Calu3 (cell line): ENCODE results near the gene HSPA12B. TPM values are rescaled to one million over a fixed set of nuclear protein-coding genes. Genes with fewer than 3 reads are reported as not detected.

Source experiments
- BruUV-seq: library from RNA; stranded (reverse); fragments of 400-500 nt; replicated peaks from 2 replicates; lab custom pipeline; 2021; lab: Mats Ljungman, UMichigan
- CTCF ChIA-PET: fragments of 300-600 bp; sonication (Branson Sonifier 250); formaldehyde crosslinking; loops from one replicate; lab custom pipeline; 2022; ENCODE audit warnings: antibody characterized with exemption; lab: Charles Lee
- DNase-seq: peaks from one replicate; pipeline ENCODE4 v3.0.0; 2022
- H3K27ac Mint-ChIP-seq: one replicate; pipeline ENCODE4 v1.8.0; 2022; ENCODE audit warnings: mixed read lengths; ENCODE audit not compliant: unreplicated experiment
- H3K27me3 Mint-ChIP-seq: one replicate; pipeline ENCODE4 v1.8.0; 2022; ENCODE audit warnings: mixed read lengths; ENCODE audit not compliant: unreplicated experiment
- H3K36me3 Mint-ChIP-seq: one replicate; pipeline ENCODE4 v1.8.0; 2022; ENCODE audit warnings: mild to moderate bottlenecking, moderate library complexity, mixed read lengths; ENCODE audit not compliant: insufficient read depth, unreplicated experiment
- H3K4me1 Mint-ChIP-seq: one replicate; pipeline ENCODE4 v1.8.0; 2022; ENCODE audit warnings: mild to moderate bottlenecking, low read depth, mixed read lengths; ENCODE audit not compliant: unreplicated experiment
- H3K4me3 Mint-ChIP-seq: one replicate; pipeline ENCODE4 v1.8.0; 2022; ENCODE audit warnings: mild to moderate bottlenecking, low read depth, moderate library complexity, mixed read lengths; ENCODE audit not compliant: unreplicated experiment
- H3K9me3 Mint-ChIP-seq: one replicate; pipeline ENCODE4 v1.8.0; 2022; ENCODE audit warnings: low read depth, mixed read lengths; ENCODE audit not compliant: unreplicated experiment
- CTCF ChIP-seq: fragments of 200-600 bp; IDR thresholded peaks from one replicate; pipeline ENCODE4 v1.8.0; 2022; ENCODE audit warnings: antibody characterized with exemption; ENCODE audit not compliant: unreplicated experiment
- intact Hi-C: fragments of 100-400 bp; cut with micrococcal nuclease; formaldehyde crosslinking; loops from one replicate; pipeline ENCODE4 v1.10.0; 2022; ENCODE audit not compliant: unreplicated experiment
- total RNA-seq: library from RNA; stranded (reverse); gene quantifications from 2 replicates; pipeline ENCODE4 v1.2.3, GENCODE V29; 2022

Gene HSPA12B
- total RNA-seq, 1 experiment from 2014 or later = not detected

- H3K4me3 Mint-ChIP-seq = peak overlapping the region; percentile 64
- BruUV-seq = no TSS peak
- H3K4me1 Mint-ChIP-seq = peaks cover 11% of the 10 kb centered on the region
- CTCF ChIA-PET = interaction anchor here (1.1 kb wide), 1 partner anchor 10 kb away, joined by 5 read pairs; the partner anchor contains the start of gene ADISSP
- intact Hi-C loops = no loop called here
- H3K9me3 Mint-ChIP-seq = no peaks in the 10 kb centered on the region
- H3K36me3 Mint-ChIP-seq = peaks cover 31% of the 10 kb centered on the region
- TF ChIP-seq CTCF = no peak
- H3K27ac Mint-ChIP-seq = no peak overlapping the region
- peaks cover 30% of the 10 kb centered on the region for H3K27me3 Mint-ChIP-seq
- peak; percentile 39 for DNase-seq
Observed at GRCh38 chr20:3777716-3778629, 45.5 kb downstream of the HSPA12B start.

- Mint-ChIP-seq H3K4me1 (peaks cover 20% of the 10 kb centered on the region), H3K27me3 (peaks cover 30% of the 10 kb centered on the region), H3K9me3 (no peaks in the 10 kb centered on the region), H3K36me3 (peaks cover 40% of the 10 kb centered on the region), H3K4me3 (peak overlapping the region; percentile 64), H3K27ac (no peak overlapping the region)
- BruUV-seq = no TSS peak
- CTCF ChIA-PET = no interaction called here
- DNase-seq = no peak
- intact Hi-C loops = no loop called here
- no peak for TF ChIP-seq CTCF
Observed at GRCh38 chr20:3778976-3779375, 46.5 kb downstream of the HSPA12B start.

- peaks cover 20% of the 10 kb centered on the region for H3K4me1 Mint-ChIP-seq
- H3K27me3 Mint-ChIP-seq = peaks cover 30% of the 10 kb centered on the region
- peak; percentile 22 for TF ChIP-seq CTCF
- CTCF ChIA-PET = interaction anchor here (0.7 to 1.2 kb wide), 3 partner anchors 13 to 39 kb away, joined by 3 to 5 read pairs (median 5); partner anchors contain the start of genes ADISSP and AP5S1
- H3K36me3 Mint-ChIP-seq = peaks cover 50% of the 10 kb centered on the region
- intact Hi-C loops = no loop called here
- peak; percentile 73 for DNase-seq
- BruUV-seq = no TSS peak
- peak within 1 kb of the TSS; percentile 34 for H3K27ac Mint-ChIP-seq
- H3K9me3 Mint-ChIP-seq = no peaks in the 10 kb centered on the region
- H3K4me3 Mint-ChIP-seq = peak within 1 kb of the TSS; percentile 78
Observed at GRCh38 chr20:3781153-3781910, 48.8 kb downstream of the HSPA12B start, which contains the start of gene SPEF1. TSS of gene SPEF1 (minus strand) at chr20:3781448. CDS start at chr20:3781287, 161 bp downstream.

- H3K4me3 Mint-ChIP-seq = no peak overlapping the region
- H3K36me3 Mint-ChIP-seq = peaks cover 50% of the 10 kb centered on the region
- BruUV-seq = no TSS peak
- intact Hi-C loops = no loop called here
- CTCF ChIA-PET = no interaction called here
- peaks cover 30% of the 10 kb centered on the region for H3K27me3 Mint-ChIP-seq
- H3K4me1 Mint-ChIP-seq = peaks cover 20% of the 10 kb centered on the region
- H3K9me3 Mint-ChIP-seq = no peaks in the 10 kb centered on the region
- no peak for DNase-seq
- no peak for TF ChIP-seq CTCF
- no peak overlapping the region for H3K27ac Mint-ChIP-seq
Observed at GRCh38 chr20:3782597-3782996, 50.1 kb downstream of the HSPA12B start.
